ENCODE results near the gene TVP23C.

TVP23C gene

GRCh38 chr17:15494821-15495220, 68.5 kb downstream of the TVP23C start:
- no peak for DNase-seq

- no peak for DNase-seq
Observed at GRCh38 chr17:15493693-15494035, 69.6 kb downstream of the TVP23C start.

- DNase-seq = peak; percentile 48
Observed at GRCh38 chr17:15492791-15493692, 70.2 kb downstream of the TVP23C start.

GRCh38 chr17:15492186-15492585, 71.1 kb downstream of the TVP23C start:
- DNase-seq = no peak

GRCh38 chr17:15490634-15491261, 72.5 kb downstream of the TVP23C start:
- peak; percentile 95 for DNase-seq

- no peak for DNase-seq
Observed at GRCh38 chr17:15488557-15488956, 74.7 kb downstream of the TVP23C start.

- DNase-seq = no peak
Observed at GRCh38 chr17:15485045-15485444, 78.2 kb downstream of the TVP23C start.

- peak; percentile 14 for DNase-seq
Observed at GRCh38 chr17:15483431-15483830, 79.9 kb downstream of the TVP23C start.

- no peak for DNase-seq
Observed at GRCh38 chr17:15482476-15482875, 80.8 kb downstream of the TVP23C start.

GRCh38 chr17:15481481-15481880, 81.8 kb downstream of the TVP23C start:
- DNase-seq = no peak

GRCh38 chr17:15480204-15480603, 83.1 kb downstream of the TVP23C start:
- DNase-seq = no peak

GRCh38 chr17:15479703-15480102, 83.6 kb downstream of the TVP23C start:
- no peak for DNase-seq

GRCh38 chr17:15478845-15479244, 84.4 kb downstream of the TVP23C start:
- no peak for DNase-seq

- DNase-seq = no peak
Observed at GRCh38 chr17:15475631-15476354, 87.5 kb downstream of the TVP23C start.

GRCh38 chr17:15472891-15473290, 90.4 kb downstream of the TVP23C start:
- no peak for DNase-seq

GRCh38 chr17:15470536-15470935, 92.7 kb downstream of the TVP23C start:
- DNase-seq = no peak

- DNase-seq = no peak
Observed at GRCh38 chr17:15469260-15469659, 94.0 kb downstream of the TVP23C start.

GRCh38 chr17:15468126-15468525, 95.2 kb downstream of the TVP23C start:
- DNase-seq = no peak

- no peak for DNase-seq
Observed at GRCh38 chr17:15467592-15467991, 95.7 kb downstream of the TVP23C start, which contains the start of gene CDRT4. TSS of gene CDRT4 (minus strand) at chr17:15467621. CDS start at chr17:15440238, 27,383 bp downstream.

GRCh38 chr17:15466131-15466530, 97.2 kb downstream of the TVP23C start:
- DNase-seq = no peak

- no peak for DNase-seq
Observed at GRCh38 chr17:15465045-15465701, 98.1 kb downstream of the TVP23C start.

- DNase-seq = no peak
Observed at GRCh38 chr17:15464231-15464985, 98.9 kb downstream of the TVP23C start.
